Tibial nerve (tissue), 4 donors: ENCODE data around the gene PPP1R14C. TPM values are rescaled to one million over a fixed set of nuclear protein-coding genes. Genes with fewer than 3 reads are reported as not detected.

ENCODE experiments used
- DNase-seq, 2 donors: peaks; one replicate each; pipeline ENCODE4 v3.0.0-alpha.2; 2019; ENCODE audit warnings: low spot score in 2 of 2
- H3K27ac ChIP-seq, 4 donors: fragments of 200-600 bp; sonication (generic) in 3 of 4; one replicate each; pipeline ENCODE4 v1.5.1; 2017 to 2019; ENCODE audit warnings: mild to moderate bottlenecking in 1 of 4
- H3K27me3 ChIP-seq, 2 donors: fragments of 200-600 bp; sonication (generic) in 1 of 2; one replicate each; pipeline versions ENCODE4 v1.5.1 to v1.6.0; 2017 to 2019
- H3K36me3 ChIP-seq, 3 donors: fragments of 200-600 bp; sonication (generic); one replicate each; pipeline ENCODE4 v1.5.1; 2018 to 2019
- H3K4me1 ChIP-seq, 4 donors: fragments of 200-600 bp; sonication (generic) in 3 of 4; one replicate each; pipeline ENCODE4 v1.5.1; 2017 to 2019
- H3K4me3 ChIP-seq, 4 donors: fragments of 200-600 bp; sonication (generic) in 3 of 4; one replicate each; pipeline ENCODE4 v1.5.1; 2017 to 2019; ENCODE audit warnings: mild to moderate bottlenecking in 1 of 4, moderate library complexity in 1 of 4
- H3K9me3 ChIP-seq, 4 donors: fragments of 200-600 bp; sonication (generic) in 3 of 4; one replicate each; pipeline ENCODE4 v1.5.1; 2017 to 2019
- EP300 ChIP-seq, 2 donors: sonication (generic); formaldehyde crosslinking; IDR thresholded peaks; one replicate each; pipeline ENCODE4 v1.6.1; 2017; ENCODE audit warnings: antibody characterized with exemption in 2 of 2, mild to moderate bottlenecking in 1 of 2
- POLR2A ChIP-seq, 2 donors: fragments of 450-650 bp; IDR thresholded peaks; one replicate each; pipeline ENCODE4 v1.6.1; 2017; ENCODE audit warnings: antibody characterized with exemption in 2 of 2, mild to moderate bottlenecking in 2 of 2, moderate library complexity in 2 of 2
- whole genome bisulfite sequencing, 2 donors: methylation state at CpG; one replicate each; pipeline ENCODE4 v1.1.5; 2018; 5-methylcytosine and 5-hydroxymethylcytosine counted together
- total RNA-seq, 4 donors: library from RNA; depleted of rRNA; stranded (reverse); fragments of >200 nt; gene quantifications; one replicate each; pipeline ENCODE4 v1.1.0, GENCODE V29; 2016
- TF ChIP-seq, protein P1 (sequence below), 5 experiments: fragments of 200-600 bp in 3 of 5; fragments of 450-650 bp in 2 of 5; sonication (generic) in 3 of 5; IDR thresholded peaks; one replicate each; pipeline ENCODE4 v1.5.1; 2016 to 2019; ENCODE audit warnings: antibody characterized with exemption in 5 of 5, mild to moderate bottlenecking in 3 of 5, moderate library complexity in 2 of 5

PPP1R14C gene
- total RNA-seq, 4 donors from 2014 or later = 0.42 TPM; not detected in 3

DNA sequence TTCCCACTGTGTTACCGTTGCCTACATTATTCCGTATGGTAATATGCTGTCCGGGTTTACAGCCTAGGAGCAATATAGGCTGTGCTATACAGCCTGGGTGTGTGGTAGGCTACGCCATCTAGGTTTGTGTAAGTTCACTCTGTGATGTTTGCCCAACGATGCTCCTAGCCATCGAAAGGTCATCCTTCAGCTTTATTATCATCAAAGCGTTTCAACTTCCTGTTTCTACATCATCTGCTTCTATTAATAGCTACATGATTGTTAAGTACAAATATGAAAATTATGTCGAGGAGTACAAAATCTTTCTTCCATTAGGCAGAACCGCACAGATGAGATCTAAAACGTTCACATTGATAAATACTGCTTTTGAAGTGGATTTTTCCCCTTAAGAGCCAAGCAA is 69.9 kb downstream of the PPP1R14C start:
- WGBS, 2 donors = 51 to 57% methylated on average over 10 of the region's 10 CpGs

GRCh38 chr6:150213301-150213700 is 70.5 kb downstream of the PPP1R14C start:
- H3K27ac ChIP-seq = no peak overlapping the region
- DNase-seq = no peak
- TF ChIP-seq, protein P1, sequence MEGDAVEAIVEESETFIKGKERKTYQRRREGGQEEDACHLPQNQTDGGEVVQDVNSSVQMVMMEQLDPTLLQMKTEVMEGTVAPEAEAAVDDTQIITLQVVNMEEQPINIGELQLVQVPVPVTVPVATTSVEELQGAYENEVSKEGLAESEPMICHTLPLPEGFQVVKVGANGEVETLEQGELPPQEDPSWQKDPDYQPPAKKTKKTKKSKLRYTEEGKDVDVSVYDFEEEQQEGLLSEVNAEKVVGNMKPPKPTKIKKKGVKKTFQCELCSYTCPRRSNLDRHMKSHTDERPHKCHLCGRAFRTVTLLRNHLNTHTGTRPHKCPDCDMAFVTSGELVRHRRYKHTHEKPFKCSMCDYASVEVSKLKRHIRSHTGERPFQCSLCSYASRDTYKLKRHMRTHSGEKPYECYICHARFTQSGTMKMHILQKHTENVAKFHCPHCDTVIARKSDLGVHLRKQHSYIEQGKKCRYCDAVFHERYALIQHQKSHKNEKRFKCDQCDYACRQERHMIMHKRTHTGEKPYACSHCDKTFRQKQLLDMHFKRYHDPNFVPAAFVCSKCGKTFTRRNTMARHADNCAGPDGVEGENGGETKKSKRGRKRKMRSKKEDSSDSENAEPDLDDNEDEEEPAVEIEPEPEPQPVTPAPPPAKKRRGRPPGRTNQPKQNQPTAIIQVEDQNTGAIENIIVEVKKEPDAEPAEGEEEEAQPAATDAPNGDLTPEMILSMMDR (IDR thresholded peaks at IDR 0.05) = no peak
- TF ChIP-seq EP300 (IDR thresholded peaks at IDR 0.05) (no peak), POLR2A (IDR thresholded peaks at IDR 0.05) (no peak)
- H3K36me3 ChIP-seq = no peaks in the 10 kb centered on the region
- no peak overlapping the region for H3K4me3 ChIP-seq
- peaks cover 0 to 7% of the 10 kb centered on the region in 2 donors for H3K27me3 ChIP-seq
- no peaks in the 10 kb centered on the region for H3K9me3 ChIP-seq
- 60 to 69% methylated on average over 1 of the region's 1 CpG for WGBS, 2 donors
- no peaks in the 10 kb centered on the region for H3K4me1 ChIP-seq

More for the DNA sequence above, 69.9 kb downstream of the PPP1R14C start:
- Histone ChIP-seq H3K4me1 (no peaks in the 10 kb centered on the region), H3K36me3 (no peaks in the 10 kb centered on the region), H3K27ac (no peak overlapping the region), H3K4me3 (no peak overlapping the region), H3K9me3 (no peaks in the 10 kb centered on the region), H3K27me3 (peaks cover 0 to 7% of the 10 kb centered on the region in 2 donors)
- no peak for DNase-seq
- no peak for TF ChIP-seq POLR2A (IDR thresholded peaks at IDR 0.05)
- TF ChIP-seq EP300 (IDR thresholded peaks at IDR 0.05) = no peak
- TF ChIP-seq, protein P1 (IDR thresholded peaks at IDR 0.05) = no peak

DNA sequence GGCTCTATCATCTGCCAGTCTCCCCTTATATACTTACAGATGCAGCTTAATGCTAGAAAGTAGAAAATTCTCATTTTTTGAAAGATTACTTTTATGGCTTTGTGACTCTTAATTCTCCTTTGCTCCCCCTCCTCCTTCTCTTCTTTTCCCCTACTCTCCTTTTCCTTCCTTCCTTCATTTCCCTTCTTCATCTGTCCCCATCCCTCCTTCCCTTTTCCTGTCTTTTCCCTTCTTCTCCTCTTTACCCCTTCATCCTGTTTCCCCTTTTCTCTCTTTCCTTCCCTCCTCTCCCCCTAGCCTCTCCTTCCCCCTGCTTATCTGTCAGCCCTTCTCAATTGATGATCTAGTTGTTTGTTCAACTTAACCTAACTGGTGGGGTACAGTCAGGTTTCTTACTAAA is 71.5 kb downstream of the PPP1R14C start:
- H3K9me3 ChIP-seq = no peaks in the 10 kb centered on the region
- H3K27me3 ChIP-seq = peaks cover 0 to 7% of the 10 kb centered on the region in 2 donors
- no peak overlapping the region for H3K27ac ChIP-seq
- no peaks in the 10 kb centered on the region for H3K36me3 ChIP-seq
- TF ChIP-seq, protein P1 (IDR thresholded peaks at IDR 0.05) = no peak
- TF ChIP-seq EP300 (IDR thresholded peaks at IDR 0.05) (no peak), POLR2A (IDR thresholded peaks at IDR 0.05) (no peak)
- DNase-seq = no peak
- no peaks in the 10 kb centered on the region for H3K4me1 ChIP-seq
- no peak overlapping the region for H3K4me3 ChIP-seq

GRCh38 chr6:150220634-150221551 is 78.0 kb downstream of the PPP1R14C start:
- Histone ChIP-seq H3K9me3 (no peaks in the 10 kb centered on the region), H3K36me3 (no peaks in the 10 kb centered on the region), H3K4me3 (no peak overlapping the region), H3K27me3 (peaks cover 0 to under 1% of the 10 kb centered on the region in 2 donors), H3K27ac (no peak overlapping the region), H3K4me1 (no peaks in the 10 kb centered on the region)
- 26 to 29% methylated on average over 6 of the region's 6 CpGs for WGBS, 2 donors
- no peak for TF ChIP-seq EP300 (IDR thresholded peaks at IDR 0.05)
- TF ChIP-seq, protein P1 (IDR thresholded peaks at IDR 0.05) = no peak
- no peak for TF ChIP-seq POLR2A (IDR thresholded peaks at IDR 0.05)
- no peak for DNase-seq

- DNase-seq = no peak
- no peak for TF ChIP-seq POLR2A (IDR thresholded peaks at IDR 0.05)
- no peak for TF ChIP-seq EP300 (IDR thresholded peaks at IDR 0.05)
- TF ChIP-seq, protein P1 (IDR thresholded peaks at IDR 0.05) = no peak
- no peaks in the 10 kb centered on the region for H3K36me3 ChIP-seq
- no peak overlapping the region for H3K27ac ChIP-seq
- H3K9me3 ChIP-seq = no peaks in the 10 kb centered on the region
- no peak overlapping the region for H3K4me3 ChIP-seq
- 78 to 85% methylated on average over 3 of the region's 3 CpGs for WGBS, 2 donors
- no peaks in the 10 kb centered on the region for H3K27me3 ChIP-seq
- H3K4me1 ChIP-seq = no peaks in the 10 kb centered on the region
Measured at GRCh38 chr6:150224820-150225219, 82.0 kb downstream of the PPP1R14C start.
